DND-41 (cell line): Measurements from ENCODE around the gene LHX5.

Experiments
- EZH2 ChIP-seq: IDR thresholded peaks from 3 replicates; pipeline ENCODE4 v1.6.1; 2012; ENCODE audit warnings: borderline replicate concordance, low read depth, mild to moderate bottlenecking, moderate library complexity, low read length, inconsistent platforms; ENCODE audit not compliant: severe bottlenecking
- TF ChIP-seq, protein P1 (sequence below): IDR thresholded peaks from 2 replicates; pipeline ENCODE4 v1.5.1; 2012; ENCODE audit warnings: borderline replicate concordance, low read length, moderate library complexity, mild to moderate bottlenecking; ENCODE audit not compliant: poor library complexity, severe bottlenecking; ENCODE audit errors: extremely low read depth

DNA sequence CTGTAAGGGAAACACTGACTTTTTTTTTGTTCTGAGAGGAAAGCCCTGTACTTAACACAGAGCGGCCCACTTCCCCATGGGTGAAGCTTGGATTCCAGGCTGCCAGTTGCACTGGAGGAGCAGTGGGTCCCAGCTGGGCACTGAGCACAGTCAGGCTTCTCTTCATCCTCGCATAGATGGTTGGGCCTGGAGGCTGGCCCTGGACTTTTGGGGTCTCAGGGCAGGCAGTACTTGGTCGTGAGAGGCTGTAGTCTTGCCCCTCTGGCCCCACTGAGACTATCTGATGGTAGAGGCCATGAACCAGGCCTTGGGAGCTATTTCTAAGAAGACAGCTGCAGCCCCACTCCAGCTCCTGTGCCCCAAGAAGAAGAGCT lies 6.2 kb upstream of the LHX5 start:
- no peak for TF ChIP-seq EZH2
- TF ChIP-seq, protein P1, sequence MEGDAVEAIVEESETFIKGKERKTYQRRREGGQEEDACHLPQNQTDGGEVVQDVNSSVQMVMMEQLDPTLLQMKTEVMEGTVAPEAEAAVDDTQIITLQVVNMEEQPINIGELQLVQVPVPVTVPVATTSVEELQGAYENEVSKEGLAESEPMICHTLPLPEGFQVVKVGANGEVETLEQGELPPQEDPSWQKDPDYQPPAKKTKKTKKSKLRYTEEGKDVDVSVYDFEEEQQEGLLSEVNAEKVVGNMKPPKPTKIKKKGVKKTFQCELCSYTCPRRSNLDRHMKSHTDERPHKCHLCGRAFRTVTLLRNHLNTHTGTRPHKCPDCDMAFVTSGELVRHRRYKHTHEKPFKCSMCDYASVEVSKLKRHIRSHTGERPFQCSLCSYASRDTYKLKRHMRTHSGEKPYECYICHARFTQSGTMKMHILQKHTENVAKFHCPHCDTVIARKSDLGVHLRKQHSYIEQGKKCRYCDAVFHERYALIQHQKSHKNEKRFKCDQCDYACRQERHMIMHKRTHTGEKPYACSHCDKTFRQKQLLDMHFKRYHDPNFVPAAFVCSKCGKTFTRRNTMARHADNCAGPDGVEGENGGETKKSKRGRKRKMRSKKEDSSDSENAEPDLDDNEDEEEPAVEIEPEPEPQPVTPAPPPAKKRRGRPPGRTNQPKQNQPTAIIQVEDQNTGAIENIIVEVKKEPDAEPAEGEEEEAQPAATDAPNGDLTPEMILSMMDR, result no peak
